Measurements from ENCODE around the gene PLGRKT.

GRCh38 chr9:5355817-5356216 is 81.9 kb downstream of the PLGRKT start:
- TF ChIP-seq ZNF274 (IDR thresholded peaks at IDR 0.05; ENCODE audit: low read depth, low read length), result no peak
- no peak for TF ChIP-seq YY1 (IDR thresholded peaks at IDR 0.05; ENCODE audit: insufficient read depth, insufficient read length)

Measured in NT2/D1 (cell line).